Ovary (tissue), 9 donors: ENCODE results near the gene TRPV4. TPM values are rescaled to one million over a fixed set of nuclear protein-coding genes. Genes with fewer than 3 reads are reported as not detected.
A peak's percentile ranks its signal among the peaks of the same experiment; 100 is the strongest.

Source experiments
- DNase-seq, 5 donors: peaks; one replicate each; pipeline ENCODE4 v3.0.0-alpha.2; 2019 to 2020
- H3K27ac ChIP-seq, 2 donors: fragments of 200-600 bp; one replicate each; pipeline versions ENCODE4 v1.5.1 to v1.8.0; 2019 to 2022
- H3K27me3 ChIP-seq: fragments of 200-600 bp; one replicate; pipeline ENCODE4 v1.8.0; 2022
- H3K36me3 ChIP-seq: fragments of 200-600 bp; sonication (generic); one replicate; pipeline ENCODE4 v1.5.1; 2019
- H3K4me1 ChIP-seq: one replicate; pipeline ENCODE4 v1.8.1; 2013; ENCODE audit warnings: mild to moderate bottlenecking, moderate library complexity; ENCODE audit not compliant: insufficient read depth
- H3K4me3 ChIP-seq: fragments of 200-600 bp; sonication (generic); one replicate; pipeline ENCODE4 v1.5.1; 2017
- H3K9me3 ChIP-seq, 2 donors: fragments of 200-600 bp in 1 of 2; sonication (generic) in 1 of 2; one replicate each; pipeline versions ENCODE4 v1.5.1 to v1.8.1; 2013 to 2019; ENCODE audit warnings: mild to moderate bottlenecking in 1 of 2, moderate library complexity in 1 of 2
- EP300 ChIP-seq: sonication (generic); formaldehyde crosslinking; IDR thresholded peaks from one replicate; pipeline ENCODE4 v1.6.1; 2017; ENCODE audit warnings: antibody characterized with exemption
- POLR2A ChIP-seq: fragments of 450-650 bp; IDR thresholded peaks from one replicate; pipeline ENCODE4 v1.6.1; 2017; ENCODE audit warnings: antibody characterized with exemption, mild to moderate bottlenecking, moderate library complexity
- WGBS, 3 donors: extraction: QIAGEN DNeasy Blood & Tissue Kit in 1 of 3; methylation state at CpG; one replicate each; pipeline versions ENCODE4 v1.1.5 to v1.1.7; 2013 to 2017; 5-methylcytosine and 5-hydroxymethylcytosine counted together
- intact Hi-C, 4 donors: fragments of 100-400 bp; cut with DNase I; formaldehyde crosslinking; loops; one replicate each; pipeline versions ENCODE4 v1.11.0 to v1.15.1; 2022 to 2023
- polyA plus RNA-seq, 2 donors: library from polyadenylated mRNA; stranded (reverse); fragments of 200-250 nt in 1 of 2; fragments of 350-450 nt in 1 of 2; fragmentation: Illumina TruSeq in 1 of 2; extraction: RNeasy Lipid Tissue Mini Kit (QIAGEN cat#74804) in 1 of 2; gene quantifications; one replicate each; pipeline ENCODE4 v1.2.3, GENCODE V29; 2013 to 2014
- total RNA-seq, 7 donors: library from RNA; depleted of rRNA in 2 of 7; stranded (reverse); fragments of >200 nt in 2 of 7; fragmentation: NEBNext Ultra II Directional in 3 of 7; extraction: Animal tissue kit (Norgen Biotek cat#: 25700) in 3 of 7; gene quantifications; one replicate each; pipeline versions ENCODE4 v1.1.0 to v1.2.4, GENCODE V29; 2016 to 2023
- TF ChIP-seq, protein P1 (sequence below), 3 donors: fragments of 450-650 bp in 2 of 3; fragments of 200-600 bp in 1 of 3; IDR thresholded peaks; one replicate each; pipeline versions ENCODE4 v1.5.1 to v1.8.0; 2016 to 2022; ENCODE audit warnings: antibody characterized with exemption in 3 of 3, mild to moderate bottlenecking in 1 of 3
- donor health status: DM: no; HTN: no; CAD: no; lungs with moderate emphysema.
- donor health status: DM: no; HTN: no; CAD: no.
- donor health status: Bipolar disorder and iron deficiency.
- donor health status: DM: yes; HTN: yes; CAD: no.
- donor health status: DM: no; HTN: no; CAD: no.
- donor health status: DM: yes; HTN: yes; CAD: no.

Gene TRPV4
- total and polyA plus RNA-seq, 9 donors, result 0.12 to 2.4 (median 0.49) TPM; not detected in 1

DNA sequence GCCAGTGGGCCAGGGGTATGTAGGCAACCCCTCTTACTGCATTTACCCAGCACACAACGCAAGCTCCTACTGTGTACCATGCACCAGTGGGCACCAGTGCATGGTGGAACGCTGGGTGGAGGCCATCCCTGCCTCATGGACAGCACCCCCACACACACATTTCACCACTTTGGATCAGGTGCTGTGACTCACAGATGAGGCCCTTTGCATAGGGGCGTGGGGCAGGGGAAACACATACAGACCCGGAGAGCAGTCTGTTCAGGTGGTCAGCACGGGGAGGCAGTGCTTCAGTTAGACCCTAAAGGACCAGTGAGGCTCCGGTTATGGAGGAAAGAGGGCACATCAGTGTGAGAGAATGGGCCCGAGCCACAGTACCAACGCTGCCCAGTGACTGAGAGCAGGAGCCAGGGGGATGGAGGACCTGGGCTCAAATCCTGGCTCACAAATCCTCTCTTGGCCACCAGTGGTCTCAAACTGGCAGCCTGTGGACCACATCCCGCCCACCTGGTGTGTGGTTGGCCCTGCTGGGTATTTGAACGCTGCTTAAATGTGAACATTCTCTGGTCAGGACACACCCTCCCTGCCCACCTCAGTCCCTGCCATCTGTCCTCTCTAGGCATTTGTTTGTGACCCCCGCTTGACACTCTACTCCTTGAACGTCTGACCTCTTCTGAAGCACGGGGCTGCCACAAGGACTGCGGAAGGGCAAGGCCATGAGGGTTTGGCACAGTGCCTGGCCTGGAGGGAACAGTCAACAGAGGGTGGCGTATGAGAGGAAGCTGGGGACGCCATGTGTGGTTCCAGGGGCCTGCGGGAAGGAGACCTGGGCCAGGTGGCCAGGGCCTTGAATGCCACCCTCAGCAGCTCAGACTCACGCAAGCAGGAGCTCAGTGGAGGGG, 72.9 kb downstream of the TRPV4 start:
- intact Hi-C loops, result loop anchor here in 1 of 4 donors (10.0 kb wide), 1 partner anchor 245 kb away; no protein-coding TSS in a partner anchor
- Histone ChIP-seq H3K27me3 (no peaks in the 10 kb centered on the region), H3K36me3 (no peaks in the 10 kb centered on the region), H3K9me3 (no peaks in the 10 kb centered on the region), H3K27ac (peak overlapping the region in 1 of 2 donors; percentile 23), H3K4me3 (no peak overlapping the region), H3K4me1 (peaks cover 19% of the 10 kb centered on the region)
- TF ChIP-seq POLR2A (no peak), EP300 (no peak)
- TF ChIP-seq, protein P1, sequence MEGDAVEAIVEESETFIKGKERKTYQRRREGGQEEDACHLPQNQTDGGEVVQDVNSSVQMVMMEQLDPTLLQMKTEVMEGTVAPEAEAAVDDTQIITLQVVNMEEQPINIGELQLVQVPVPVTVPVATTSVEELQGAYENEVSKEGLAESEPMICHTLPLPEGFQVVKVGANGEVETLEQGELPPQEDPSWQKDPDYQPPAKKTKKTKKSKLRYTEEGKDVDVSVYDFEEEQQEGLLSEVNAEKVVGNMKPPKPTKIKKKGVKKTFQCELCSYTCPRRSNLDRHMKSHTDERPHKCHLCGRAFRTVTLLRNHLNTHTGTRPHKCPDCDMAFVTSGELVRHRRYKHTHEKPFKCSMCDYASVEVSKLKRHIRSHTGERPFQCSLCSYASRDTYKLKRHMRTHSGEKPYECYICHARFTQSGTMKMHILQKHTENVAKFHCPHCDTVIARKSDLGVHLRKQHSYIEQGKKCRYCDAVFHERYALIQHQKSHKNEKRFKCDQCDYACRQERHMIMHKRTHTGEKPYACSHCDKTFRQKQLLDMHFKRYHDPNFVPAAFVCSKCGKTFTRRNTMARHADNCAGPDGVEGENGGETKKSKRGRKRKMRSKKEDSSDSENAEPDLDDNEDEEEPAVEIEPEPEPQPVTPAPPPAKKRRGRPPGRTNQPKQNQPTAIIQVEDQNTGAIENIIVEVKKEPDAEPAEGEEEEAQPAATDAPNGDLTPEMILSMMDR (IDR thresholded peaks at IDR 0.05), result no peak
- DNase-seq, result peak; percentile 34 to 69 (median 45)
- 77 to 84% (median 79%) methylated on average over 18 of the region's 18 CpGs for WGBS, 3 donors

DNA sequence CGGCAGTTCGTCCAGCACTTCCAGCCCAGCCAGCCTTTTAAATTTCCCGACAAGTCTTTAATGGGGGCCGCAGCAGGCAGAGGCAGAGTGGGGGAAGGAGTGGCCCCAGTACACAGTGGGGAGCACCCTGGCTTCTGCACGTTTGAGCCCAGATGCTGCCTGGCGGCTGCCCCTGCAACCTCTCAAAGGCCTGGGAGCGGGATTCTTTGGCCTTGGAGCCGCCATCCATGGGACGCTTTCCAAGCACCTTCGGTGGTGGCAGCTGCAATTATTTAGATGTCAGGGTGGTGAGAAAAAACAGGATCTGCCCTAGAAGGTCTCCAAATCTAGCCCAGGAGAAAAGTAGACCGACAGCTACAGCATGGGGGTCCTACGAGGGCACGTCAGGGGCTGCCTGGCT, 73.6 kb downstream of the TRPV4 start:
- H3K4me3 ChIP-seq, result no peak overlapping the region
- no peak for TF ChIP-seq POLR2A
- TF ChIP-seq, protein P1 (IDR thresholded peaks at IDR 0.05), result no peak
- no peak for TF ChIP-seq EP300
- no peaks in the 10 kb centered on the region for H3K36me3 ChIP-seq
- H3K9me3 ChIP-seq, result no peaks in the 10 kb centered on the region
- DNase-seq, result peak in 3 of 5 donors; percentile 15 to 54 (median 33)
- H3K27ac ChIP-seq, result no peak overlapping the region
- 45 to 66% (median 47%) methylated on average over 13 of the region's 13 CpGs for WGBS, 3 donors
- H3K4me1 ChIP-seq, result peaks cover 19% of the 10 kb centered on the region
- intact Hi-C loops, result loop anchor here in 1 of 4 donors (10.0 kb wide), 1 partner anchor 1075 kb away; no protein-coding TSS in a partner anchor
- no peaks in the 10 kb centered on the region for H3K27me3 ChIP-seq

GRCh38 chr12:109758426-109759420, 74.5 kb downstream of the TRPV4 start:
- TF ChIP-seq, protein P1 (IDR thresholded peaks at IDR 0.05), result no peak
- TF ChIP-seq EP300 (no peak), POLR2A (no peak)
- peak in 4 of 5 donors; percentile 16 to 35 (median 19) for DNase-seq
- H3K27me3 ChIP-seq, result no peaks in the 10 kb centered on the region
- no peak overlapping the region for H3K27ac ChIP-seq
- intact Hi-C loops, result loop anchor here in 1 of 4 donors (10.0 kb wide), 1 partner anchor 1076 kb away; no protein-coding TSS in a partner anchor
- H3K4me3 ChIP-seq, result no peak overlapping the region
- no peaks in the 10 kb centered on the region for H3K36me3 ChIP-seq
- H3K4me1 ChIP-seq, result peaks cover 19% of the 10 kb centered on the region
- no peaks in the 10 kb centered on the region for H3K9me3 ChIP-seq
- 79 to 81% (median 79%) methylated on average over 15 of the region's 15 CpGs for WGBS, 3 donors
